K562 treated with DMSO at 1 percent for 4 hours (cell line): Measurements from ENCODE around the gene NLRP3. TPM values are rescaled to one million over a fixed set of nuclear protein-coding genes. Genes with fewer than 3 reads are reported as not detected.

Experiments used
- total RNA-seq: library from RNA; unstranded; fragments of 300-600 nt; gene quantifications from 2 replicates; pipeline ENCODE4 v1.2.3, GENCODE V29; 2022; ENCODE audit not compliant: insufficient read depth

Gene NLRP3
- not detected in 2 replicates for total RNA-seq

GRCh38 chr1:247415423-247416361, at the start of gene NLRP3:
Gene NLRP3, plus strand, starts transcription at chr1:247416173. Its CDS starts 2,628 bp downstream, at chr1:247418801.

Other genes with a start within 250 kb of the NLRP3 start
- gene ZNF124, start 244.2 kb upstream of the NLRP3 start, total RNA-seq, result 9.5 and 17.1 TPM in 2 replicates
- gene VN1R5, start 160.1 kb upstream of the NLRP3 start, total RNA-seq, result not detected in 2 replicates
- gene ZNF496, start 84.3 kb upstream of the NLRP3 start, total RNA-seq, result 39.6 and 43.0 TPM in 2 replicates
- gene OR2B11, start 41.9 kb downstream of the NLRP3 start, total RNA-seq, result not detected in 2 replicates
- gene OR2C3, start 120.3 kb downstream of the NLRP3 start, total RNA-seq, result not detected in 2 replicates
- not detected in 2 replicates for gene GCSAML, start 133.0 kb downstream of the NLRP3 start, total RNA-seq
- gene OR2G2, start 172.2 kb downstream of the NLRP3 start, total RNA-seq, result not detected in 2 replicates
- gene OR2G3, start 189.4 kb downstream of the NLRP3 start, total RNA-seq, result not detected in 2 replicates